Bronchial epithelial cell (primary cell): ENCODE data around the gene MGMT. TPM values are rescaled to one million over a fixed set of nuclear protein-coding genes. Genes with fewer than 3 reads are reported as not detected.

Source experiments
- DNase-seq: peaks from one replicate; pipeline ENCODE4 v3.0.0-alpha.2; 2010; ENCODE audit warnings: low read depth
- FAIRE-seq: peaks from 2 replicates; lab custom pipeline; 2011; peaks lifted over from hg19 to GRCh38; lab: Jason Lieb, UNC
- H3K27me3 ChIP-seq: 2 replicates; pipeline ENCODE4 v1.5.1; 2011; ENCODE audit warnings: low read length; ENCODE audit not compliant: control insufficient read depth, insufficient read depth
- H3K36me3 ChIP-seq: 2 replicates; pipeline ENCODE4 v1.5.1; 2011; ENCODE audit warnings: low read length; ENCODE audit not compliant: control insufficient read depth, insufficient read depth
- H3K4me3 ChIP-seq: 2 replicates; pipeline ENCODE4 v1.5.1; 2011; ENCODE audit warnings: mild to moderate bottlenecking, low read depth, low read length, control low read depth
- CTCF ChIP-seq: IDR thresholded peaks from 2 replicates; pipeline ENCODE4 v1.5.1; 2011; ENCODE audit warnings: mild to moderate bottlenecking, moderate library complexity, low read length, control low read depth, inconsistent platforms; ENCODE audit not compliant: insufficient read depth, severe bottlenecking
- total RNA-seq: library from RNA; depleted of rRNA; stranded (reverse); fragments of >200 nt; gene quantifications from 2 replicates; pipeline ENCODE4 v1.2.1, GENCODE V29; 2014

The MGMT gene
- total RNA-seq, 1 donor from 2014 or later = 19.7 TPM

GRCh38 chr10:129544205-129545202, 77.5 kb downstream of the MGMT start:
- no peak for FAIRE-seq
- H3K27me3 ChIP-seq = no peaks in the 10 kb centered on the region
- no peak overlapping the region for H3K4me3 ChIP-seq
- no peaks in the 10 kb centered on the region for H3K36me3 ChIP-seq
- no peak for TF ChIP-seq CTCF
- DNase-seq = no peak

- Histone ChIP-seq H3K4me3 (no peak overlapping the region), H3K27me3 (no peaks in the 10 kb centered on the region), H3K36me3 (no peaks in the 10 kb centered on the region)
- no peak for TF ChIP-seq CTCF
- DNase-seq = peak; percentile 80
- no peak for FAIRE-seq
These were observed 78.2 kb downstream of the MGMT start for GRCh38 chr10:129545261-129545660.

- no peak for TF ChIP-seq CTCF
- Histone ChIP-seq H3K27me3 (no peaks in the 10 kb centered on the region), H3K4me3 (no peak overlapping the region), H3K36me3 (no peaks in the 10 kb centered on the region)
- FAIRE-seq = no peak
- DNase-seq = no peak
These were observed 79.1 kb downstream of the MGMT start for GRCh38 chr10:129546106-129546505.

GRCh38 chr10:129547608-129548007, 80.6 kb downstream of the MGMT start:
- no peaks in the 10 kb centered on the region for H3K27me3 ChIP-seq
- no peak for TF ChIP-seq CTCF
- no peak overlapping the region for H3K4me3 ChIP-seq
- DNase-seq = no peak
- H3K36me3 ChIP-seq = no peaks in the 10 kb centered on the region
- FAIRE-seq = peak; percentile 23

- no peak for FAIRE-seq
- H3K36me3 ChIP-seq = no peaks in the 10 kb centered on the region
- H3K4me3 ChIP-seq = no peak overlapping the region
- no peak for TF ChIP-seq CTCF
- no peak for DNase-seq
- H3K27me3 ChIP-seq = no peaks in the 10 kb centered on the region
These were observed 81.6 kb downstream of the MGMT start for GRCh38 chr10:129548600-129548999.
